Thymus (tissue), 11 donors: ENCODE results near the gene RPS18. TPM values are rescaled to one million over a fixed set of nuclear protein-coding genes. Genes with fewer than 3 reads are reported as not detected.
"Not testable (repeated sequence)": the region's sequence is repeated elsewhere in the genome, so short reads cannot be mapped to it uniquely, and the experiment has no call there.

Experiments used
- DNase-seq, 9 donors: peaks; one replicate each; pipeline ENCODE4 v3.0.0-alpha.2; 2013; ENCODE audit warnings: low spot score in 9 of 9, low read depth in 6 of 9, missing footprints in 1 of 9
- H3K27ac ChIP-seq, 2 donors: one replicate each; pipeline ENCODE4 v1.5.1; 2013; ENCODE audit warnings: control low read depth in 1 of 2, low read depth in 1 of 2, low read length in 1 of 2, mild to moderate bottlenecking in 1 of 2, moderate library complexity in 1 of 2
- H3K27me3 ChIP-seq, 2 donors: one replicate each; pipeline ENCODE4 v1.5.1; 2013; ENCODE audit warnings: low read length in 1 of 2; ENCODE audit not compliant: control insufficient read depth in 2 of 2, insufficient read depth in 1 of 2
- H3K36me3 ChIP-seq, 2 donors: one replicate each; pipeline ENCODE4 v1.5.1; 2013; ENCODE audit warnings: low read length in 1 of 2, mild to moderate bottlenecking in 1 of 2, moderate library complexity in 1 of 2; ENCODE audit not compliant: control insufficient read depth in 2 of 2, insufficient read depth in 2 of 2
- H3K4me1 ChIP-seq, 2 donors: one replicate each; pipeline ENCODE4 v1.5.1; 2013; ENCODE audit warnings: low read length in 2 of 2; ENCODE audit not compliant: control insufficient read depth in 2 of 2, insufficient read depth in 2 of 2
- H3K4me3 ChIP-seq, 2 donors: one replicate each; pipeline ENCODE4 v1.5.1; 2013; ENCODE audit warnings: low read length in 2 of 2, control low read depth in 1 of 2, mild to moderate bottlenecking in 1 of 2
- H3K9me3 ChIP-seq, 2 donors: one replicate each; pipeline ENCODE4 v1.5.1; 2013; ENCODE audit warnings: low read length in 1 of 2, mild to moderate bottlenecking in 1 of 2; ENCODE audit not compliant: control insufficient read depth in 2 of 2, insufficient read depth in 1 of 2
- WGBS: extraction: QIAGEN DNeasy Blood & Tissue Kit; methylation state at CpG from one replicate; pipeline ENCODE4 v1.1.7; 2013; 5-methylcytosine and 5-hydroxymethylcytosine counted together
- polyA plus RNA-seq: library from polyadenylated mRNA; stranded (reverse); fragments of 200-250 nt; gene quantifications from one replicate; pipeline ENCODE4 v1.2.3, GENCODE V29; 2013
- total RNA-seq: library from RNA; stranded (reverse); fragments of 120-200 nt; gene quantifications from one replicate; pipeline ENCODE4 v1.2.4, GENCODE V29; 2013
- donor health status: healthy.

The RPS18 gene
- total and polyA plus RNA-seq, 2 donors = 5,201 to 5,710 TPM

- 91% methylated on average over 14 of the region's 14 CpGs for WGBS
- no peaks in the 10 kb centered on the region for H3K9me3 ChIP-seq
- DNase-seq = no peak
- no peaks in the 10 kb centered on the region for H3K27me3 ChIP-seq
- no peak overlapping the region for H3K4me3 ChIP-seq
- peak overlapping the region in 1 of 2 donors; percentile 3 for H3K27ac ChIP-seq
- peaks cover 30 to 57% of the 10 kb centered on the region in 2 donors for H3K36me3 ChIP-seq
- peaks cover 37 to 63% of the 10 kb centered on the region in 2 donors for H3K4me1 ChIP-seq
Observed at GRCh38 chr6:33273924-33274902, 2.3 kb downstream of the RPS18 start.

- Histone ChIP-seq H3K36me3 (peaks cover 45 to 70% of the 10 kb centered on the region in 2 donors), H3K27ac (peak overlapping the region; percentile 88 to 97), H3K4me3 (peak overlapping the region; percentile 90 to 92), H3K4me1 (peaks cover 31 to 65% of the 10 kb centered on the region in 2 donors)
- DNase-seq, H3K9me3 ChIP-seq, H3K27me3 ChIP-seq: not testable (repeated sequence)
- 91% methylated on average over 16 of the region's 16 CpGs for WGBS
Observed at GRCh38 chr6:33275795-33276580, 4.1 kb downstream of the RPS18 start.

- Histone ChIP-seq H3K4me3 (peak overlapping the region; percentile 90 to 92), H3K36me3 (peaks cover 49 to 72% of the 10 kb centered on the region in 2 donors)
- no peak for DNase-seq
Observed at GRCh38 chr6:33276581-33276863, 4.6 kb downstream of the RPS18 start.

GRCh38 chr6:33276864-33277662 is 5.2 kb downstream of the RPS18 start, which contains the start of gene B3GALT4:
B3GALT4 (plus strand) TSS chr6:33277123; CDS start chr6:33277420, 297 bp downstream.
- Histone ChIP-seq H3K27me3 (no peaks in the 10 kb centered on the region), H3K4me1 (peaks cover 31 to 62% of the 10 kb centered on the region in 2 donors), H3K36me3 (peaks cover 50 to 75% of the 10 kb centered on the region in 2 donors), H3K9me3 (no peaks in the 10 kb centered on the region), H3K4me3 (peak within 1 kb of the TSS; percentile 90 to 92), H3K27ac (peak within 1 kb of the TSS; percentile 94 to 97)
- peak in 7 of 9 donors; percentile 48 to 80 (median 62) for DNase-seq
- WGBS = under 1% methylated on average over 80 of the region's 80 CpGs

More at GRCh38 chr6:33276581-33276863, 4.6 kb downstream of the RPS18 start:
- Histone ChIP-seq H3K27ac (peak overlapping the region; percentile 88 to 97), H3K27me3 (no peaks in the 10 kb centered on the region), H3K9me3 (no peaks in the 10 kb centered on the region), H3K4me1 (peaks cover 31 to 62% of the 10 kb centered on the region in 2 donors)

GRCh38 chr6:33277663-33278391 is 6.0 kb downstream of the RPS18 start:
- Histone ChIP-seq H3K9me3 (no peaks in the 10 kb centered on the region), H3K27ac (peak overlapping the region; percentile 94 to 97), H3K27me3 (no peaks in the 10 kb centered on the region), H3K4me1 (peaks cover 25 to 55% of the 10 kb centered on the region in 2 donors), H3K36me3 (peaks cover 54 to 79% of the 10 kb centered on the region in 2 donors), H3K4me3 (peak overlapping the region; percentile 90 to 92)
- peak in 3 of 9 donors; percentile 15 to 53 (median 26) for DNase-seq
- 55% methylated on average over 39 of the region's 39 CpGs for WGBS

- peak overlapping the region in 1 of 2 donors; percentile 92 for H3K4me3 ChIP-seq
- WGBS = 96% methylated on average over 9 of the region's 9 CpGs
Observed at GRCh38 chr6:33278392-33278741, 6.5 kb downstream of the RPS18 start.

GRCh38 chr6:33278810-33279209 is 6.9 kb downstream of the RPS18 start:
- no peaks in the 10 kb centered on the region for H3K27me3 ChIP-seq
- H3K4me3 ChIP-seq = no peak overlapping the region
- WGBS = 93% methylated on average over 3 of the region's 3 CpGs
- no peaks in the 10 kb centered on the region for H3K9me3 ChIP-seq
- no peak for DNase-seq
- peaks cover 21 to 47% of the 10 kb centered on the region in 2 donors for H3K4me1 ChIP-seq
- no peak overlapping the region for H3K27ac ChIP-seq
- peaks cover 54 to 71% of the 10 kb centered on the region in 2 donors for H3K36me3 ChIP-seq

More at GRCh38 chr6:33278392-33278741, 6.5 kb downstream of the RPS18 start:
- Histone ChIP-seq H3K9me3 (no peaks in the 10 kb centered on the region), H3K36me3 (peaks cover 54 to 76% of the 10 kb centered on the region in 2 donors), H3K27ac (peak overlapping the region; percentile 35 to 97), H3K4me1 (peaks cover 22 to 51% of the 10 kb centered on the region in 2 donors), H3K27me3 (no peaks in the 10 kb centered on the region)
- no peak for DNase-seq

GRCh38 chr6:33279257-33279695 is 7.4 kb downstream of the RPS18 start:
- Histone ChIP-seq H3K9me3 (no peaks in the 10 kb centered on the region), H3K4me3 (no peak overlapping the region), H3K27ac (no peak overlapping the region), H3K27me3 (no peaks in the 10 kb centered on the region), H3K36me3 (peaks cover 51 to 70% of the 10 kb centered on the region in 2 donors), H3K4me1 (peaks cover 17 to 43% of the 10 kb centered on the region in 2 donors)
- 97% methylated on average over 13 of the region's 13 CpGs for WGBS
- DNase-seq = no peak
